K562 (cell line): ENCODE measurements around the gene CENPA. TPM values are rescaled to one million over a fixed set of nuclear protein-coding genes. Genes with fewer than 3 reads are reported as not detected.

Experiments used
- ATF4 ChIP-seq: fragments of 450-650 bp; formaldehyde crosslinking; IDR thresholded peaks from 2 replicates; pipeline ENCODE4 v1.4.0; 2022; ENCODE audit warnings: mild to moderate bottlenecking, moderate library complexity
- DIDO1 ChIP-seq: fragments of 450-650 bp; IDR thresholded peaks from 2 replicates; pipeline ENCODE4 v1.6.1; 2016; ENCODE audit warnings: low read depth, missing biosample characterization, missing genetic modification characterization
- E2F6 ChIP-seq, 2 experiments: IDR thresholded peaks; 2 replicates each; pipeline ENCODE4 v1.6.1; 2011; ENCODE audit warnings: borderline replicate concordance in 1 of 2, control low read depth in 1 of 2, low read depth in 1 of 2, low read length in 1 of 2, mild to moderate bottlenecking in 1 of 2, mixed read lengths in 1 of 2, moderate library complexity in 1 of 2; ENCODE audit not compliant: insufficient read depth in 1 of 2, insufficient read length in 1 of 2, poor library complexity in 1 of 2, severe bottlenecking in 1 of 2; ENCODE audit errors: extremely low read depth in 1 of 2
- FOSL1 ChIP-seq: fragments of 200-800 bp; sonication (Bioruptor generic); conservative IDR thresholded peaks from 2 replicates; pipeline ENCODE4 v1.6.1; 2016; ENCODE audit warnings: missing genetic modification characterization, missing compliant biosample characterization
- GABPB1 ChIP-seq: sonication (generic); formaldehyde crosslinking; IDR thresholded peaks from 2 replicates; pipeline ENCODE4 v1.8.0; 2022; ENCODE audit warnings: mild to moderate bottlenecking, missing genetic modification reagents
- GTF2F1 ChIP-seq: IDR thresholded peaks from 2 replicates; pipeline ENCODE4 v1.6.1; 2011; ENCODE audit warnings: low read depth, low read length, improper control_type of control experiment
- HBP1 ChIP-seq: fragments of 450-650 bp; formaldehyde crosslinking; IDR thresholded peaks from 2 replicates; pipeline ENCODE4 v1.4.0; 2022; ENCODE audit warnings: missing genetic modification characterization
- HDGF ChIP-seq: fragments of 450-650 bp; IDR thresholded peaks from 2 replicates; pipeline ENCODE4 v1.6.1; 2016
- MBD2 ChIP-seq: sonication (generic); IDR thresholded peaks from 2 replicates; pipeline ENCODE4 v1.6.1; 2016; ENCODE audit warnings: low read depth, borderline replicate concordance
- MEF2A ChIP-seq: IDR thresholded peaks from 2 replicates; pipeline ENCODE4 v1.6.1; 2011; ENCODE audit warnings: low read depth, mild to moderate bottlenecking, low read length, moderate library complexity; ENCODE audit not compliant: control insufficient read depth
- NR1H2 ChIP-seq: sonication (generic); formaldehyde crosslinking; IDR thresholded peaks from 2 replicates; pipeline ENCODE4 v1.4.0; 2020; ENCODE audit warnings: mild to moderate bottlenecking, missing genetic modification reagents
- NR2C1 ChIP-seq, 2 experiments: fragments of 450-650 bp; IDR thresholded peaks; 2 replicates each; pipeline ENCODE4 v1.6.1; 2017; ENCODE audit warnings: mild to moderate bottlenecking in 2 of 2, antibody characterized with exemption in 1 of 2, inconsistent platforms in 1 of 2, missing compliant biosample characterization in 1 of 2, missing genetic modification characterization in 1 of 2
- PKNOX1 ChIP-seq: fragments of 450-650 bp; IDR thresholded peaks from 2 replicates; pipeline ENCODE4 v1.6.1; 2016
- POLR3G ChIP-seq: IDR thresholded peaks from 2 replicates; pipeline ENCODE4 v1.6.1; 2011; ENCODE audit not compliant: insufficient read length, insufficient replicate concordance; ENCODE audit errors: extremely low read depth
- RBFOX2 ChIP-seq: fragments of 200-400 bp; formaldehyde crosslinking; IDR thresholded peaks from 2 replicates; pipeline ENCODE4 v1.6.1; 2017; ENCODE audit warnings: low read depth, mild to moderate bottlenecking, low read length, moderate library complexity
- SMAD4 ChIP-seq: fragments of 250-450 bp; sonication (Bioruptor Pico); conservative IDR thresholded peaks from 2 replicates; pipeline ENCODE4 v1.8.0; 2021; ENCODE audit warnings: inconsistent platforms, mild to moderate bottlenecking, moderate library complexity
- TBP ChIP-seq: optimal IDR thresholded peaks from 2 replicates; pipeline ENCODE3; 2011; ENCODE audit warnings: low read depth, low read length, improper control_type of control experiment
- ZNF347 ChIP-seq: fragments of 450-650 bp; formaldehyde crosslinking; IDR thresholded peaks from 2 replicates; pipeline ENCODE4 v1.4.0; 2020; ENCODE audit warnings: low read depth, mild to moderate bottlenecking, moderate library complexity
- ZSCAN32 ChIP-seq: fragments of 450-650 bp; formaldehyde crosslinking; IDR thresholded peaks from 2 replicates; pipeline ENCODE4 v1.4.0; 2020; ENCODE audit warnings: mild to moderate bottlenecking, moderate library complexity
- polyA plus RNA-seq, 8 experiments: library from polyadenylated mRNA; depleted of rRNA in 4 of 8; stranded (reverse) in 5 of 8; unstranded in 3 of 8; fragments of >200 nt; fragmentation: Nextera tagmentation in 2 of 8; fragmentation: Illumina TruSeq in 1 of 8; extraction: Ambion mirVana in 2 of 8; extraction: Trizol in 1 of 8; gene quantifications; 2 replicates each; pipeline versions ENCODE4 v1.2.1 to v1.2.3, GENCODE V29; 2011 to 2014; ENCODE audit warnings: inconsistent platforms in 1 of 8, missing spikeins in 1 of 8
- total RNA-seq, 7 experiments: library from RNA; depleted of rRNA in 6 of 7; stranded (reverse); fragments of >200 nt in 6 of 7; fragmentation: Illumina TruSeq in 2 of 7; extraction: Trizol in 2 of 7; gene quantifications; 2 replicates each; pipeline versions ENCODE4 v1.2.1 to v1.2.3, GENCODE V29; 2011 to 2021; ENCODE audit warnings: low replicate concordance in 1 of 7

CENPA gene
- total and polyA plus RNA-seq, 9 of the 15 experiments (the other 6 are each of a cell fraction or from before 2014, with no cell fraction given): 11.3 to 61.7 (median 44.7) TPM

DNA sequence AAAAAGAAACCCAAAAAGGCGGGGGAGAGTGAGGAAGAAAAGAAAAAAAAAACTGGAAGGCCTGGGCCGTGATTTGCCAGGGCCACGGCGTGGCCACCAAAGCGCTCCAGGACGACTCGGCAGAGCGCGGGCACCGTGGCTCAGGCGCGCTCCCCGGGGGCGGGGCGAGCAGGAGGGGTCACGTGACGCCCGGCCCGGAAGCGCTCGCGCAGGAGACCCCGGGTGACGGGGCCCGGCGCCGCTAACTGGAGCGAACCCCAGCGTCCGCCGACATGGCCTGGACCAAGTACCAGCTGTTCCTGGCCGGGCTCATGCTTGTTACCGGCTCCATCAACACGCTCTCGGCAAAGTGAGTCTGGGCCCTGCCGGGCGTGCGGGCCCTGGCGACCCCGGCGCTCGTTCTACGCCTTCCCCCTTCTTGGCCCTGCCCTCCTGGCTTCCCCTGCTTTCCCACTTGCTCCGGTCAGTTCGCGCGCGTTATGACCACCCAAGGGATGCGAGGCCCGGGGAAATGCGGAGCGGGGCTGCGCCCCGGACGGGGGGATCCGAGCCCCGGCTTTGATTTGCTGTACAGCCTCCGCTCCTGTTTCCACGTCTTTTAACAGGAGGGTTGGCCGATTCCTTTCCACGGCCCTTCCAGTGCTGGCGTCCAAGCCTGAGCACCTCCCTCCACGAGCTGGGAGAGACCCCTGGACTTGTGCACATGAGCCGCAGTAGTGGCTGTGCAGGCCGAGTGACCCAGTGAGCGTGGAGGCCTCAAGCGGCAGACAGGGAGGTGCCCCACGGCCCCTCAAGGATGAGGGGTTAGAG lies 21.6 kb upstream of the CENPA start, which contains the start of gene SLC35F6 (continued):
- peak; percentile 46 for TF ChIP-seq TBP
- peak; percentile 65 to 90 for TF ChIP-seq E2F6 (IDR thresholded peaks at IDR 0.05; ENCODE audit: borderline replicate concordance in 1 of 2, extremely low read depth in 1 of 2, insufficient read depth in 1 of 2, insufficient read length in 1 of 2, low read depth in 1 of 2, low read length in 1 of 2, poor library complexity in 1 of 2, severe bottlenecking in 1 of 2)
- peak; percentile 84 for TF ChIP-seq SMAD4 (CRISPR knock-in tag)
- TF ChIP-seq GTF2F1: no peak
- TF ChIP-seq DIDO1 (tag): no peak
- peak; percentile 91 for TF ChIP-seq RBFOX2
- TF ChIP-seq NR1H2: 0 out of 2 replicates have a peak, but pooled peaks have one; percentile 46
- peak; percentile 83 for TF ChIP-seq GABPB1 (CRISPR knock-in tag)
- peak; percentile 79 for TF ChIP-seq NR2C1 (IDR thresholded peaks at IDR 0.05)
- TF ChIP-seq NR2C1 (tag; IDR thresholded peaks at IDR 0.05): peak; percentile 80
- no peak for TF ChIP-seq HDGF
- 0 out of 2 replicates have a peak, but pooled peaks have one; percentile 47 for TF ChIP-seq HBP1 (CRISPR knock-in tag)
- TF ChIP-seq ZSCAN32: no peak
- TF ChIP-seq MEF2A: no peak
- peak; percentile 20; the same call in 1 of the 2 replicates for TF ChIP-seq FOSL1 (tag)
- TF ChIP-seq PKNOX1: no peak
- no peak for TF ChIP-seq POLR3G
- no peak for TF ChIP-seq ATF4 (CRISPR knock-in tag)
- peak; percentile 40; the same call in 1 of the 2 replicates for TF ChIP-seq MBD2
- no peak for TF ChIP-seq ZNF347
